Hepatocyte (in vitro differentiated cells): Measurements from ENCODE around the gene SMAD7. TPM values are rescaled to one million over a fixed set of nuclear protein-coding genes. Genes with fewer than 3 reads are reported as not detected.
A peak's percentile ranks its signal among the peaks of the same experiment; 100 is the strongest.

Experiments used
- DNase-seq: peaks from one replicate; pipeline ENCODE4 v3.0.0-alpha.2; 2016; ENCODE audit warnings: low spot score
- H2AFZ ChIP-seq: fragments of 200-600 bp; sonication (generic); 2 replicates; pipeline ENCODE4 v1.6.0; 2016; ENCODE audit warnings: antibody characterized with exemption, mild to moderate bottlenecking
- H3K27ac ChIP-seq: fragments of 200-600 bp; sonication (generic); 2 replicates; pipeline ENCODE4 v1.5.1; 2016; ENCODE audit warnings: mild to moderate bottlenecking
- H3K27me3 ChIP-seq: fragments of 200-600 bp; sonication (generic); 2 replicates; pipeline ENCODE4 v1.6.1; 2016
- H3K36me3 ChIP-seq: fragments of 200-600 bp; sonication (generic); replicated peaks from 2 replicates; pipeline ENCODE4 v1.5.1; 2016; ENCODE audit warnings: low read depth; ENCODE audit not compliant: insufficient read depth
- H3K4me1 ChIP-seq: fragments of 200-600 bp; sonication (generic); 2 replicates; pipeline ENCODE4 v1.5.1; 2016; ENCODE audit warnings: mild to moderate bottlenecking, moderate library complexity; ENCODE audit not compliant: insufficient read depth
- H3K4me2 ChIP-seq: fragments of 200-600 bp; sonication (generic); 2 replicates; pipeline ENCODE4 v1.6.0; 2016
- H3K4me3 ChIP-seq: fragments of 200-600 bp; sonication (generic); 2 replicates; pipeline ENCODE4 v1.5.1; 2016; ENCODE audit warnings: mild to moderate bottlenecking
- H3K79me2 ChIP-seq: fragments of 200-600 bp; sonication (generic); 2 replicates; pipeline ENCODE4 v1.6.0; 2017; ENCODE audit warnings: mild to moderate bottlenecking
- H3K9me2 ChIP-seq: fragments of 200-600 bp; sonication (generic); replicated peaks from 2 replicates; pipeline ENCODE4 v1.6.0; 2017; ENCODE audit warnings: mild to moderate bottlenecking; ENCODE audit not compliant: insufficient read depth
- H3K9me3 ChIP-seq: fragments of 200-600 bp; sonication (generic); 2 replicates; pipeline ENCODE4 v1.5.1; 2016; ENCODE audit warnings: low read depth, mild to moderate bottlenecking
- H4K20me1 ChIP-seq: fragments of 200-600 bp; sonication (generic); 2 replicates; pipeline ENCODE4 v1.6.0; 2016; ENCODE audit warnings: mild to moderate bottlenecking; ENCODE audit not compliant: insufficient read depth, poor library complexity, severe bottlenecking
- EZH2 ChIP-seq: fragments of 200-600 bp; sonication (generic); IDR thresholded peaks from 2 replicates; pipeline ENCODE4 v1.6.1; 2016; ENCODE audit warnings: antibody characterized with exemption, mild to moderate bottlenecking, borderline replicate concordance
- EZH2phosphoT487 ChIP-seq: fragments of 200-600 bp; sonication (generic); IDR thresholded peaks from one replicate; pipeline ENCODE4 v1.6.1; 2018; ENCODE audit warnings: antibody characterized with exemption, mild to moderate bottlenecking, low read depth, moderate library complexity; ENCODE audit not compliant: unreplicated experiment, severe bottlenecking
- WGBS: methylation state at CpG from one replicate; pipeline ENCODE4 v1.1.6; 2016; ENCODE audit warnings: low lambda C conversion rate; ENCODE audit errors: missing lambda C conversion rate; 5-methylcytosine and 5-hydroxymethylcytosine counted together
- polyA plus RNA-seq: library from polyadenylated mRNA; unstranded; fragments of >200 nt; fragmentation: Nextera tagmentation; extraction: Ambion mirVana; gene quantifications from 2 replicates; pipeline ENCODE4 v1.2.1, GENCODE V29; 2016
- total RNA-seq: library from RNA; depleted of rRNA; stranded (reverse); fragments of >200 nt; gene quantifications from 2 replicates; pipeline ENCODE4 v1.2.3, GENCODE V29; 2014
- TF ChIP-seq, protein P1 (sequence below): fragments of 200-600 bp; sonication (generic); IDR thresholded peaks from 2 replicates; pipeline ENCODE4 v1.5.1; 2016; ENCODE audit warnings: antibody characterized with exemption, mild to moderate bottlenecking; ENCODE audit not compliant: poor library complexity

The SMAD7 gene
- total and polyA plus RNA-seq, 2 experiments from 2014 or later = 65.4 to 71.1 TPM

DNA sequence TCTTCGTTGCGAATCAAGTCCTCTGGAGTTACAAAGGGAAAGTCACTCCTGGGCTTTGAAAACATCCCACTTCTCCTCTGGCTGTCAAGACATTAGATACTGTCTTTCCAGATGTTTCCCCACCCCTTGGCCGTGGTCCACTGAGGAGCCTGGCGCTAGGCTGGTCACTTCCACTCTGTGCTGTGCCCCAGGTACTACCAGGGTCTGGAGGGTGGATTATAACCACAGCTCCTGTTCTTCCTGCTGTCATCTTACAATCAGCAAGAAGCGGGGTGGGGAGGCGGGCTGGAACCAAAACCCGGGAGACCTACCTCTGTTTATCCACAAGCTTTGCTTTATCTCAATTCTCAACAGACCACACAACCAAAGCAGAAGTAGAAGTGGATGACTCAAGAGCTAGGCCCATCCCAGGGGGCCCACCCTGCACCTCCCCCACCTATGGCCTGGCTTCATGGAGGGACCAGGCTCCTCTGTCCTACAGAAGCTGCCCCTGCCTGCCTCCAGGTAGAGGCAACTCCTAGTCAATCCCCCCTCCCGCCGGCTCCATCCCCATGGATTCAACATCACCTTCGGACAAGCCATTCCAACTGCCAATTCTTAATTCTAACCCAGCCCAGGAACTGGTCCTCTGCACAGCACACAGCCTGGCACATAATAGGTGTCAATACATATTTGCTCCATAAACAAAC lies 17.8 kb downstream of the SMAD7 start:
- Histone ChIP-seq H3K27ac (peak overlapping the region; percentile 94), H3K36me3 (no peaks in the 10 kb centered on the region), H3K79me2 (peaks cover 94% of the 10 kb centered on the region), H3K4me1 (peaks cover 93% of the 10 kb centered on the region), H3K9me3 (no peaks in the 10 kb centered on the region), H2AFZ (no peak overlapping the region), H4K20me1 (peaks cover 86% of the 10 kb centered on the region), H3K4me2 (peak overlapping the region; percentile 72), H3K9me2 (no peaks in the 10 kb centered on the region), H3K4me3 (no peak overlapping the region), H3K27me3 (no peaks in the 10 kb centered on the region)
- WGBS = 53% methylated on average over 10 of the region's 10 CpGs
- TF ChIP-seq, protein P1, sequence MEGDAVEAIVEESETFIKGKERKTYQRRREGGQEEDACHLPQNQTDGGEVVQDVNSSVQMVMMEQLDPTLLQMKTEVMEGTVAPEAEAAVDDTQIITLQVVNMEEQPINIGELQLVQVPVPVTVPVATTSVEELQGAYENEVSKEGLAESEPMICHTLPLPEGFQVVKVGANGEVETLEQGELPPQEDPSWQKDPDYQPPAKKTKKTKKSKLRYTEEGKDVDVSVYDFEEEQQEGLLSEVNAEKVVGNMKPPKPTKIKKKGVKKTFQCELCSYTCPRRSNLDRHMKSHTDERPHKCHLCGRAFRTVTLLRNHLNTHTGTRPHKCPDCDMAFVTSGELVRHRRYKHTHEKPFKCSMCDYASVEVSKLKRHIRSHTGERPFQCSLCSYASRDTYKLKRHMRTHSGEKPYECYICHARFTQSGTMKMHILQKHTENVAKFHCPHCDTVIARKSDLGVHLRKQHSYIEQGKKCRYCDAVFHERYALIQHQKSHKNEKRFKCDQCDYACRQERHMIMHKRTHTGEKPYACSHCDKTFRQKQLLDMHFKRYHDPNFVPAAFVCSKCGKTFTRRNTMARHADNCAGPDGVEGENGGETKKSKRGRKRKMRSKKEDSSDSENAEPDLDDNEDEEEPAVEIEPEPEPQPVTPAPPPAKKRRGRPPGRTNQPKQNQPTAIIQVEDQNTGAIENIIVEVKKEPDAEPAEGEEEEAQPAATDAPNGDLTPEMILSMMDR = no peak
- TF ChIP-seq EZH2 = no peak
- no peak for TF ChIP-seq EZH2phosphoT487
- DNase-seq = no peak

DNA sequence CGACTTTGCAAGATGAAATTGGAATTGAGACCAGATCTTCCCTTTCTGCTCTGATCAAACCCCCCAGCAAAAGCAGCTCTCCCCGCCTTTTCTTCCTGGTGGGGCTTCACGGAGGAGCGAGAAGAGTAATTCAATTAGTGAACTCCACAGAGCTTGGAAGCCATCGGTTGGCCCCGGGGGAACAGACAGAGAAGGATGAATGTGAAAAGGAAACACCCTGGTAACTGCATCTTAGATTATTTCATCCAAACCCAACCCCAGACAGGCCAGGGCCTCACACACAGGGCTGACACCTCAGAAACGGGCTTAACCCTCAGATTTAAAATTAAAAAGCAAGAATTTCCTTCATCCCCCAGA lies 18.3 kb downstream of the SMAD7 start:
- Histone ChIP-seq H4K20me1 (peaks cover 86% of the 10 kb centered on the region), H3K27ac (peak overlapping the region; percentile 94), H3K9me3 (no peaks in the 10 kb centered on the region), H2AFZ (no peak overlapping the region), H3K36me3 (no peaks in the 10 kb centered on the region), H3K79me2 (peaks cover 94% of the 10 kb centered on the region), H3K27me3 (no peaks in the 10 kb centered on the region), H3K4me3 (no peak overlapping the region), H3K4me2 (peak overlapping the region; percentile 72), H3K9me2 (no peaks in the 10 kb centered on the region), H3K4me1 (peaks cover 93% of the 10 kb centered on the region)
- 13% methylated on average over 7 of the region's 7 CpGs for WGBS
- DNase-seq = no peak
- TF ChIP-seq EZH2 (no peak), EZH2phosphoT487 (no peak)
- TF ChIP-seq, protein P1 = no peak

DNA sequence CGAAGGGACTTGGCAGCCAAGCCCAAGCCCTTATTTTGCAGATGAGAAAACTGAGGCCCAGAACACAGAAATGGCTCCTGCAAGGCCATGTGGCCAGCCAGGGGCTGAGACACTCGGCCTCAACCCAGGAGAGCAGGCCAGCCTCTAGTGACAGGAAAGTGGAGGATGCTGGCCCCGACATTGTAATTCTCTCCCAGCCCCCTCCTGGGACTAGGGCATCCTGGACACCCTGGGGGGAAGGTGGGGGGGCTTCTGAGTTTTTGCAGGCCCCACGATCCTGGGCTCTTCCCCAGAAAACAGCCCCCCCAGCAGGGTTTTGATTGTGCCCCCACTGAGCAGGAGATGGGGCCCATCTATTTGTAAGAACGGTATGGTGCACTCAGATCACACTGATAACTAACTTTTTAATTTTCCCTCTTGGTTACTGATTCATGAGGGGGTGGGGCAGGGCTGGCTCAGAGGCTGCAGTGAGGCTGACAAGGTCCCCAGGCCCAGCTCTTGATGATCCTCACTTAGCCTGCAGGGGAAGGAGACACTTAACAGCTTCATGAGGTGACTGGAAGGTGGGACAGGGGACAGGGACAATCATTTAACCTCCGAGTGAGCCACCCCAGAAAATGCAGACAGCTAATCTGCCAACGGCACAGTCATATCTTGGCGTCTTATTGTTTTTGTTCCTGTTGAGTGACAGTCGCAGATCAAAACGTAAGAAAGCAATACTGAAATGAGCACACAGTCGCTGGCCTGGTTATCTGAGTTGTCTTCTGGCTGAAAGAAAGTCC lies 18.9 kb downstream of the SMAD7 start:
- Histone ChIP-seq H3K27me3 (no peaks in the 10 kb centered on the region), H3K9me2 (no peaks in the 10 kb centered on the region), H3K27ac (peak overlapping the region; percentile 94), H3K36me3 (no peaks in the 10 kb centered on the region), H3K9me3 (no peaks in the 10 kb centered on the region), H3K4me2 (peak overlapping the region; percentile 72), H2AFZ (no peak overlapping the region), H3K79me2 (peaks cover 94% of the 10 kb centered on the region), H4K20me1 (peaks cover 86% of the 10 kb centered on the region), H3K4me1 (peaks cover 93% of the 10 kb centered on the region), H3K4me3 (no peak overlapping the region)
- DNase-seq = no peak
- TF ChIP-seq EZH2 (no peak), EZH2phosphoT487 (no peak)
- TF ChIP-seq, protein P1 = no peak
- WGBS = 35% methylated on average over 11 of the region's 11 CpGs
